ENCODE measurements around the gene CRTC1.
"Not testable (repeated sequence)": the region's sequence is repeated elsewhere in the genome, so short reads cannot be mapped to it uniquely, and the experiment has no call there.

CRTC1 gene

DNA sequence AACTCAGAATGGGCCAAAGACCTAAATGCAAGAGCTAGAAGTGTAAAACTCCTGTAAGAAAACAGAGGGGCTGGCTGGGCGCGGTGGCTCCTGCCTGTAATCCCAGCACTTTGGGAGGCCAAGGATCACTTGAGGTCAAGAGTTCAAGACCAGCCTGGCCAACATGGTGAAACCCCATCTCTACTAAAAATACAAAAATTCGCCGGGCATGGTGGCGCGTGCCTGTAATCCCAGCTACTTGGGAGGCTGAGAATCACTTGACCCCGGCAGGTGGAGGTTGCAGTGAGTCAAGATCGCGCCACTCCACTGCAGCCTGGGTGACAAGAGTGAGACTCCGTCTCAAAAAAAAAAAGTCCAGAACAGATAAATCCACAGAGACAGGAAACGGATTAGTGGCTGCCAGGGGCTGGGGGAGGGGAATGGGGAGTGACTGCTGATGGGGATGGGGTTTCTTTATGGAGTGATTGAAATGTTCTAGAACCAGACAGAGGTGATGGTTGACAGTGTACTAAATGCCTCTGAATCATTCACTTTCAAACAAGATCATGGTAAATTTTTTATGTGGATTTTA lies 50.4 kb downstream of the CRTC1 start:
- DNase-seq = not testable (repeated sequence)

- DNase-seq = no peak
Observed at GRCh38 chr19:18735324-18735723, 51.8 kb downstream of the CRTC1 start.

DNA sequence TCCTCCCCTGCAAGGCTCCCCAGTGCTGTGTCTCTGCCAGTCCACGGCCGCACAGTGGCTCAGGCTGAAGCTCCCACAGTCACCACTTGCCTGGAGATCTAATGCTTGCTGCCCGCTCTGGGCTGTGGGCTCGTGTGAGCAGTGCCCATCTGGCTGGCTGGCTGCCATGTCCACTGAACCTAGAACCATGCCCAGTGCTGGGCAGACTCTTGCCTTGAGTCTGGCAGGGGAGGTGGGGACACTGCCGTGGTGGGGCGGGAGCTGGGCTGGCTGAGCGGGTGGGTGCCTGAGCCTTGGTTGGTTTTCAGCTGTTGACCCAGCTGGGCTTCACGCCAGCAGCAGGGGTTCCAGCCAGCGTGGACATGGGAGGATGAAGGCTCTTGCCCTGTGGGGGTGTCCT lies 52.3 kb downstream of the CRTC1 start:
- no peak for DNase-seq

GRCh38 chr19:18736415-18737336 lies 53.2 kb downstream of the CRTC1 start:
- DNase-seq = no peak

DNA sequence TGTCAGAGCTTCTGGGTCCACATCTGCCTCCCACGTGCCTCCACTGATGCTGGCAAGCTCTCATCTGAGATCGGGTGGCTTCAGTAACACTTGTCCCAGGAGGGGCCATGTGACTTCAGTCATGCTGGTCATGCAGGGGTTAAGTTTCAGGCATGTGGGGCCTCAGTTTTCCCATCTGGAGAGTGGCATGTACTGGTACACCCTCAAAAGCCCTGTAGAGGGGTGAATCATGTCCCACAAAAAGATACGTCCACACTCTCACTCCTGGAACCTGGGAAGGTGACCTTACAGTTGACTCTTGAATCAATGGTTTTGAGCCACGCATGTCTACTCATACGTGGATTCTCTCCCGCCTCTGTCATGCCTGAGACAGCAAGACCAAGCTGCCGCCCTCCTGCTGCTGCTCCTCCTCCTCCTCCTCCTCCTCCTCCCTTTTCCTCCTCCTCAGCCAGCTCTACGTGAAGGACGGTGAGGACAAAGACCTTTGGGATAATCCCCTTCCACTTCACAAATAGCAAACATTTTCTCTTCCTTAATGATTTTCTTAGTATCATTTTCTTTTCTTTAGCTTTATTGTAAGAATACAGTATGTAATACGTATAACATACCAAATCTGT lies 54.0 kb downstream of the CRTC1 start:
- no peak for DNase-seq

- DNase-seq = no peak
Observed at GRCh38 chr19:18737954-18738351, 54.5 kb downstream of the CRTC1 start.

GRCh38 chr19:18738961-18739690 lies 55.6 kb downstream of the CRTC1 start:
- no peak for DNase-seq

- no peak for DNase-seq
Observed at GRCh38 chr19:18741124-18742121, 57.9 kb downstream of the CRTC1 start.

- DNase-seq = no peak
Observed at GRCh38 chr19:18742324-18742723, 58.8 kb downstream of the CRTC1 start.

DNA sequence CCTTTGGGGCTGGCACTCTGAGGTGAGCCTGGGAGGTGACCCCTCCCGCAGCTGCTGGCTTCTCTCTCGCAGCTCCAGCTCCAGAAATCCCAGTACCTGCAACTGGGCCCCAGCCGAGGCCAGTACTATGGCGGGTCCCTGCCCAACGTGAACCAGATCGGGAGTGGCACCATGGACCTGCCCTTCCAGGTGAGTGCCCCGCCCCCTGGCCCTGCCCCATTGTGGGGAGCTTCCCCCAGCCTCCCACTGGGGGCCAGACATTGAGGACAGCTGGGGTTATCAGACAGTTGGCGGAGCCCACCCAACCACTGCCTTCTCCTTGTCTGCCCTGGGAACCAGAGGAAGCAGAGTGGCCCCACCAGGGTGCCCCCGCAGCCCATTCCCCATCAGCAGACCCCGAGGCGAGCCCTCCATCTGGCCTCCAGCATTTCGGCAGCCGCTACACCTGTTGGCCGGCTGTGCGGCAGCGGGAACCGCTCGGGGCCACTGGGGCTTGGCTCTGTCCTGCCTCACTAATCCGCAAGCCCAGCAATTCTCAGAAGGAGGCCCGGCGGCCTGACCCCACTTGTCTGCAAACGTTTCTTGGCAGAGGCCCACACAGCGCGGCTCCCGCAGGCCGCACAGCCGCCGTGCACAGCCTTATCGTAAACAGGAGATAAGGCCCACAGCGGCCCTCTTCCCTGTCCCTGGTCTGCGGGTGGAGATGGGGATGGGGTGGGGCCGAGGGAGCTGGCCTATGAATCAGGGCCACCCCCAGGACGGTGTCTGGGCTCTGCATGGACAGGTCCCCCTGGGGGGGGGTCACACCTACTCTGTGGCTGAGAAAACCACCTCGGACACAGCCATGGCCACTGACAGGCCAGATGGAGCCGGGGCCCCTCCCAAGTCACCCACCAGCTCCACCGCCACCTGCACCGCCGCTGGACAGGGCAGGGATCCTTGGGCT lies 59.6 kb downstream of the CRTC1 start:
- no peak for DNase-seq

GRCh38 chr19:18743784-18744418 lies 60.4 kb downstream of the CRTC1 start:
- no peak for DNase-seq

DNA sequence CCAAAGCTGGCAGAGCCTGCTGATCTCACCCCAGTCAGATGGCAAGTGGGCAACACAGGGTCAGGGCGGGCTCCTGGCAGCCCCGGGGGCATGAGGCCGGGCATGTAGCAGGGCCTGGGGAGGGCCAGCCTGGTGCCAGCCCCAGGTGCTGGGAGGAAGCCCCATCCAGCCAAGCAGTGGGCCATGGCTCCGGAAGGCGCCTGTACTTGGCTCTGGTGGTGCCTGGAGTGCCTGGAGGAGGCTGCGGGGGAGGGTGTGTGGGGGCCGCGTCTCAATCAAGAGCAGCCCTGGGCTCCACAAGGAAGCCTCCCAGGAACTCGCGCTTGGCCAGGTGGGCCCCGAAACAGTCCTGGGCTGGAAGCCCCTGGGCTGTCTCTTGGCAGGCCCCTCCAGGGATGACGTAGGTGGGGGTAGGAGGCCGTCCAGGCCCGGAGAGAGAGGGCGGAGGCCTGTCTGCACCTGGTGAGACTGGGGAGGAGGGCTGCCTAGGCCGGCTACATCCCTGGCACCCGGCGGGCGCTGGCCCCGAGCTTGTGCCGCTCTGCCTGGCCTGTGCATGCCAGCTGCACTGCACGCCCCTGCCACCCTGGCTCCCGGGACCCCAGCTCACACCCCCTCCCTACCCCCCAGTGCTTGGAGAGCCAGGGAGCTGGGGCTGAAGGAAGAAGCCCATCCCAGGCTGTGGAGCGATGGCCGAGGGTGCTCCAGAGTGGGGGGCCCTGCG lies 61.7 kb downstream of the CRTC1 start:
- no peak for DNase-seq

GRCh38 chr19:18745931-18746330 lies 62.5 kb downstream of the CRTC1 start:
- no peak for DNase-seq

DNA sequence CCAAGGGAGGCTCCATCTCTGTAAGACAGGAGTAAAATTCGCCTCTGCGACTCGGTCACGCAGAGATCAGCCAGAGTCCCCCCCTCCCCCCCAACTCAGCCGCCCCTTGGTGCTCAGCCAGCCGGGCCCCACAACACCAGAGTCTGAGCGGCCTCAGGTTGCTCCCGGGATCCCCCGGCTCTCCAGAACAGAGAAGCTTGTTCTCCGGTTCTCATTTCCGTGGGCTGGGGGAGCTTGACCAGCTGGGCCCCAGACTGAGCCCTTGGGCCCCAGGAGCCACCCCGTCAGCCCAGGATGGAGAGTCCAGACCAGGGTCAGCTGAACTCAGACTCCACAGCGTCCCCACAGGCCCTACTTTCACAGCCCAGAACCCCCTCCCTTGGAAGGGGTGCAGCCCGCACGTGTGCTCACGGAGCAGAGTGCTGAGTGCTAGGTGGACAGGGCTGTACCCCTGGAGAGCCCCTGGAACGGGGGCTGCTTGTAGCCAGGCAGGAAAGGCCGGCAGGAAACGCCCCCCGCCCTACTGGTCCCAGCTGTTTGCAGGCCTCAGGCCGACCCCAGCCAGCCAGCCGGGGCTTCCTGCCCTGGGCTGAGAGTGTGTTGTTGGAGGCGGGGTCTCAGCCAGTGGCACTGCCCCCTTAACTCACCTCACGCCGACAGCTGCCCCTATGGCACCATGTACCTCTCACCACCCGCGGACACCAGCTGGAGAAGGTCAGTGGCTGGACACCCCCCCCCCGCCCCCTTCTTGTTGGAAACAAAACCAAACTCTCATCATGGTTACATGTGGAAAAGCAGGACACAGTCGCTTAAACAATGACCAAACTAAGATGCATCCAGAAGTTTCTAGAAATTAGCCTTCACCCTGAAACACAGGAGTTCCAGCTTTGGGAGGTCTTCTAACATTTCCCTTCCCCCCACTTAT lies 63.2 kb downstream of the CRTC1 start:
- DNase-seq = no peak

GRCh38 chr19:18749362-18750231 lies 66.1 kb downstream of the CRTC1 start:
- no peak for DNase-seq

- DNase-seq = no peak
Observed at GRCh38 chr19:18750295-18750970, 67.0 kb downstream of the CRTC1 start.

DNA sequence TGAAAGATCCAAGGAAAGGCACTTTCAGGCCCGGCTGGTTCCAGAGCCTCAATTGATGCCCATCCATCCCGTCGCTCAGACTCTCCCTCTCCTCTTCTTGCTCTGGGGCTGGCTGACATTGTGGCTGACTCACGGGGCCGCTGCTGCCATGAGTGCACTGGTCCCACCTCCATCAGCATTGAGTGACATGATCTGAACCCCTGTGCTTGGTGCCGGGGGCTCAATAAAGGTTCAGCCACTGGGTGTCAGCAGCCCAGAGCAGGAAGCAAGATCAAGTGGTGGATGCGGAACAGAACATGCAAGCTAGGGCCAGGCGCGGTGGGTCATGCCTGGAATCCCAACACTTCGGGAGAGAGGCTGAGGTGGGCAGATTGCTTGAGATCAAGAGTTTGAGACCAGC lies 68.1 kb downstream of the CRTC1 start:
- DNase-seq = no peak
